HUES6 (cell line): ENCODE measurements around the gene ENTHD1.

Source experiments
- H3K27ac ChIP-seq: 2 replicates; pipeline ENCODE4 v1.7.0; 2013; ENCODE audit warnings: low read depth, mild to moderate bottlenecking, low read length, inconsistent platforms
- H3K27me3 ChIP-seq: 2 replicates; pipeline ENCODE4 v1.6.1; 2013; ENCODE audit warnings: low read length; ENCODE audit not compliant: control insufficient read depth, insufficient read depth
- H3K36me3 ChIP-seq: 2 replicates; pipeline ENCODE4 v1.6.1; 2013; ENCODE audit warnings: low read length; ENCODE audit not compliant: control insufficient read depth, insufficient read depth
- H3K4me1 ChIP-seq: 2 replicates; pipeline ENCODE4 v1.6.1; 2013; ENCODE audit warnings: low read length; ENCODE audit not compliant: control insufficient read depth, insufficient read depth
- H3K4me3 ChIP-seq: 2 replicates; pipeline ENCODE4 v1.5.1; 2013; ENCODE audit warnings: low read depth, low read length
- H3K9ac ChIP-seq: one replicate; pipeline ENCODE4 v1.6.1; 2013; ENCODE audit warnings: mild to moderate bottlenecking, low read length
- H3K9me3 ChIP-seq: 2 replicates; pipeline ENCODE4 v1.6.1; 2013; ENCODE audit warnings: low read depth, low read length; ENCODE audit not compliant: control insufficient read depth, insufficient read depth

Gene ENTHD1

GRCh38 chr22:39893526-39893925 lies at the start of gene ENTHD1:
ENTHD1 (minus strand) TSS chr22:39893760; CDS start chr22:39887748, 6,012 bp downstream.
- Histone ChIP-seq H3K27me3 (no peaks in the 10 kb centered on the region), H3K4me3 (no peak within 1 kb of the TSS), H3K27ac (no peak within 1 kb of the TSS), H3K4me1 (peaks cover 4% of the 10 kb centered on the region; the same call in 1 of the 2 replicates), H3K9ac (no peak within 1 kb of the TSS), H3K36me3 (no peaks in the 10 kb centered on the region), H3K9me3 (no peaks in the 10 kb centered on the region)

- Histone ChIP-seq H3K27ac (no peak overlapping the region), H3K27me3 (no peaks in the 10 kb centered on the region), H3K4me3 (no peak overlapping the region), H3K9me3 (no peaks in the 10 kb centered on the region), H3K36me3 (no peaks in the 10 kb centered on the region), H3K9ac (no peak overlapping the region), H3K4me1 (peaks cover 65% of the 10 kb centered on the region)
These were observed 49.8 kb upstream of the ENTHD1 start for GRCh38 chr22:39943337-39943736.

GRCh38 chr22:39942439-39943230 lies 49.1 kb upstream of the ENTHD1 start:
- no peaks in the 10 kb centered on the region for H3K9me3 ChIP-seq
- peaks cover 60% of the 10 kb centered on the region for H3K4me1 ChIP-seq
- no peak overlapping the region for H3K27ac ChIP-seq
- no peaks in the 10 kb centered on the region for H3K36me3 ChIP-seq
- no peak overlapping the region for H3K9ac ChIP-seq
- H3K27me3 ChIP-seq, result no peaks in the 10 kb centered on the region
- no peak overlapping the region for H3K4me3 ChIP-seq

GRCh38 chr22:39941601-39942000 lies 48.0 kb upstream of the ENTHD1 start:
- Histone ChIP-seq H3K4me3 (no peak overlapping the region), H3K36me3 (no peaks in the 10 kb centered on the region), H3K4me1 (peaks cover 50% of the 10 kb centered on the region), H3K27ac (no peak overlapping the region), H3K9me3 (no peaks in the 10 kb centered on the region), H3K9ac (no peak overlapping the region), H3K27me3 (no peaks in the 10 kb centered on the region)

- Histone ChIP-seq H3K4me1 (peaks cover 44% of the 10 kb centered on the region), H3K27ac (no peak overlapping the region; the same call in 1 of the 2 replicates)
These were observed 47.3 kb upstream of the ENTHD1 start for GRCh38 chr22:39940757-39941305.

GRCh38 chr22:39939830-39940229 lies 46.3 kb upstream of the ENTHD1 start:
- Histone ChIP-seq H3K27ac (no peak overlapping the region), H3K4me1 (peaks cover 46% of the 10 kb centered on the region), H3K9ac (no peak overlapping the region), H3K27me3 (no peaks in the 10 kb centered on the region), H3K9me3 (no peaks in the 10 kb centered on the region), H3K4me3 (no peak overlapping the region), H3K36me3 (no peaks in the 10 kb centered on the region)

More at GRCh38 chr22:39940757-39941305, 47.3 kb upstream of the ENTHD1 start:
- no peak overlapping the region for H3K4me3 ChIP-seq
- H3K27me3 ChIP-seq, result no peaks in the 10 kb centered on the region
- H3K36me3 ChIP-seq, result no peaks in the 10 kb centered on the region
- H3K9ac ChIP-seq, result no peak overlapping the region
- H3K9me3 ChIP-seq, result no peaks in the 10 kb centered on the region

- H3K9ac ChIP-seq, result no peak overlapping the region
- H3K4me1 ChIP-seq, result peaks cover 41% of the 10 kb centered on the region
- H3K36me3 ChIP-seq, result no peaks in the 10 kb centered on the region
- no peaks in the 10 kb centered on the region for H3K9me3 ChIP-seq
- H3K27me3 ChIP-seq, result no peaks in the 10 kb centered on the region
- H3K4me3 ChIP-seq, result no peak overlapping the region
- no peak overlapping the region for H3K27ac ChIP-seq
These were observed 45.0 kb upstream of the ENTHD1 start for GRCh38 chr22:39938509-39939111.

GRCh38 chr22:39937906-39938305 lies 44.3 kb upstream of the ENTHD1 start:
- Histone ChIP-seq H3K9ac (no peak overlapping the region), H3K27ac (no peak overlapping the region), H3K27me3 (no peaks in the 10 kb centered on the region), H3K9me3 (no peaks in the 10 kb centered on the region), H3K4me3 (no peak overlapping the region), H3K4me1 (peaks cover 41% of the 10 kb centered on the region), H3K36me3 (no peaks in the 10 kb centered on the region)

GRCh38 chr22:39936523-39937145 lies 43.1 kb upstream of the ENTHD1 start:
- H3K9ac ChIP-seq, result no peak overlapping the region
- H3K27ac ChIP-seq, result no peak overlapping the region
- H3K27me3 ChIP-seq, result no peaks in the 10 kb centered on the region
- H3K36me3 ChIP-seq, result no peaks in the 10 kb centered on the region
- H3K4me3 ChIP-seq, result no peak overlapping the region
- H3K9me3 ChIP-seq, result no peaks in the 10 kb centered on the region
- H3K4me1 ChIP-seq, result peaks cover 36% of the 10 kb centered on the region

- peaks cover 25% of the 10 kb centered on the region for H3K4me1 ChIP-seq
- no peak overlapping the region for H3K9ac ChIP-seq
- no peak overlapping the region for H3K4me3 ChIP-seq
- H3K27me3 ChIP-seq, result no peaks in the 10 kb centered on the region
- no peaks in the 10 kb centered on the region for H3K9me3 ChIP-seq
- no peak overlapping the region for H3K27ac ChIP-seq
- no peaks in the 10 kb centered on the region for H3K36me3 ChIP-seq
These were observed 42.1 kb upstream of the ENTHD1 start for GRCh38 chr22:39935612-39936011.

GRCh38 chr22:39935116-39935515 lies 41.6 kb upstream of the ENTHD1 start:
- H3K4me1 ChIP-seq, result peaks cover 22% of the 10 kb centered on the region
- no peaks in the 10 kb centered on the region for H3K36me3 ChIP-seq
- H3K4me3 ChIP-seq, result no peak overlapping the region
- H3K27ac ChIP-seq, result no peak overlapping the region
- no peaks in the 10 kb centered on the region for H3K27me3 ChIP-seq
- H3K9me3 ChIP-seq, result no peaks in the 10 kb centered on the region
- no peak overlapping the region for H3K9ac ChIP-seq
